ENCODE data around the gene HACD4.
A peak's percentile ranks its signal among the peaks of the same experiment; 100 is the strongest.

HACD4 gene, protein sequence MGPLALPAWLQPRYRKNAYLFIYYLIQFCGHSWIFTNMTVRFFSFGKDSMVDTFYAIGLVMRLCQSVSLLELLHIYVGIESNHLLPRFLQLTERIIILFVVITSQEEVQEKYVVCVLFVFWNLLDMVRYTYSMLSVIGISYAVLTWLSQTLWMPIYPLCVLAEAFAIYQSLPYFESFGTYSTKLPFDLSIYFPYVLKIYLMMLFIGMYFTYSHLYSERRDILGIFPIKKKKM

DNA sequence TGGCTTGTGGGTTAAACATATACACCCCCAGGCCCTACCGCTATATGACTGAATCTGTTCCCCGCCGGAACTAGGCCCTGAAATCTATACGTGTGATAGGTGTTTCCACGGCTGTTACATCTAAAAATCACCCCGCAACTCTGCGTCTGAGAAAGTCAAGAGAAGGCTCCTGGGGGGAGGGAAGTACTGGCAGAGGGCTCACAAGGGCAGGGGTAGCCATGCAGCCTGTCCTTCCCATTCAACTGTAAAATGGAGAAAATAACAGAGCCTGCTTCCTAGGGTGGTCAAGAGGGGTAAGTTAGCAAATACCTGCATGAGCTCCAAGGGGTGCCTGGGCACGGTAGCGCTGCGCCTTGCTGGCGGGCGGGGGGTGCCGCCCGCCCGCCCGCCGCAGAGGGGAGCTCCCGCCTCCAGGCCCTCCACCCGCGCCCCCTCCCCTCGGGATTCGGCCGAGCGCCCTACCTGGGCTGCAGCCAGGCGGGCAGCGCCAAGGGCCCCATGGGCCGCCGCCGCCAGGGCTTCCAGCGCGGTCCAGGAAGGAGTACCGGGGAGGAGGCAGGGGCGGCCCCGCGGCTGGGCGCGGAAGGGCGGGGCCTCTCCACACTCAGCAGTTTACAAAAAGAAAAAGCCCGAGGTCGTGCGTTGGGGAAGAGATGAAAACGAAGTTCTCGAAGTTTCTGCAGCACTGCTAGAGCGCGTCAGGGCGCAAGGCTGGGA, at the start of gene HACD4:
HACD4 (minus strand) TSS at position 550 of the 717 bp plus-strand sequence; CDS start at position 500, 50 bp downstream.
- peak in 40 of 51 donors; percentile 3 to 67 (median 40) for DNase-seq

DNA sequence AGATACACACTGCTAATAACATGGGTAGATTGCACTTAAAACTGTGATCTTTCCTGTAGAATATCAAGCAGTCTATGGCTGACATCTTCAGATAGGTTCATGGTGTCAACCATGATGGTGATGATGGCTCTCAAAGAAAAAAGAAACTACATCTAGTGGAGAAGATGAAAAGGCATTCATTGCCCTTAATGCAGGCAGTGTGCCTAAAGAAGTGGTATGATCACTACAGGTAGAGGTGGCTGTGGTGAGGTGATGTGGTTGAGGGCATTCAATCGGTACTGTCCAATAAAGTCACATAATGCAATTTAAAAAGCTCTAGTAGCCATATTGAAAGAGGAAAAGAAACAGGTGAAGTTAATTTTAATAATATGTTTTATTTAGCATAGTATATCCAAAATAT, 49.4 kb upstream of the HACD4 start:
- DNase-seq, result no peak

DNA sequence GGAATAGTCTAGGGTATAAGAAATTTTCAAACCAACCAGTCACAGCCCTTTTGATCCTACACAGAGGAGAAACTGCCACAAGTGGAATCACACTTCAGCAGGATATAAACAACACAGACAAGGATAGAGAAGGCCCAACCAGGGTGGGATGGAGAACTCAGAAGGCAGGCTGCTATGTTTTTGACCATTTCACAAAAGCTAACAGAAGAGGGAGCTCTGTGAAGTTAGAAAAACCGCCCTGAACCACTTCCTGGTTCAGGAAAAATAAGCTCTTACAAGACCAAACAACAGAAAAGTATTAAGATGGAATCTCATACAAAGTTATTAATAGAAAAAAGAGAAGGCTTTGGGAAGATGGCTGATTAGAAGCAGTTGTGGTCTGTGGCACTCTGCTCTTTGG, 47.3 kb upstream of the HACD4 start:
- DNase-seq, result no peak

DNA sequence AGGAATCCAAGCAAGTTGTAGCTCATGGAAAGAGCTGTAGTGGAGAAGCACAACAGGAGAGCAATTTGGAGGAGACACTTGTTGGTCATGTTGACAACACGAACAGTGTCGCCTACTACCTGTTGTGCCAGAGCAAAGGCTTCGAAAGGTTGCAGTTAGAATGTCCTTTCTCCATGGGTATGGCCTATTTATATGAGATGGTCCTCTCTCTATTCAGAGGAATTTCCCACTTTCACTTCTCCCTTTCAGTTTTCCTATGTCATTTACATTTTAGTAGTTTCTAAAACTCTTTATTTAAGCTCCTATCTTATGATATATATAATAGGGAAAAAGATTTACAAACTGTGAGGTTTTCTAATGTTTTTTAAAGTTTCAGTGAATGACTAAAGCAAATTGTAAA, 46.3 kb upstream of the HACD4 start, which contains the start of gene IFNB1:
IFNB1 (minus strand) TSS at position 162 of the 400 bp plus-strand sequence; CDS start at position 89, 73 bp downstream.
- DNase-seq, result no peak

DNA sequence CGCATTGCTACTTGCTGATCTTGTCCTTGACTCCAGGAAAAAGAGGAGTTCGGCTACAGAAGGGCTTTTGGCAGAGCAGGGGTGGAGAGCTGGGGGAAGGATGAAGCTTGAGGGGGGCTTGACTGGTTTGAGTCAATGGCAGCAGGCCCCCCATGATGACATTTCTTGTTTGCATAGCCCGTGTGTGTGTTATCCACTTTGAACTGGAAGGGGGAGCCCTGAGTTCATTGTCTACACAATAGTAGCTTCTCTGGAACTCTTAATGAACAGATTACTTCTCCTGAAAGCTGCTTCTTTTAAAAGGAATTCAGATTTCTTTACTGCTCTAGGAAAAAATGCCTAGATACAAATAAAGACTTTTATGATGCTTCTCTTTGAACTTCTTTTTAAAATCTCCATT, 44.0 kb upstream of the HACD4 start:
- no peak for DNase-seq

DNA sequence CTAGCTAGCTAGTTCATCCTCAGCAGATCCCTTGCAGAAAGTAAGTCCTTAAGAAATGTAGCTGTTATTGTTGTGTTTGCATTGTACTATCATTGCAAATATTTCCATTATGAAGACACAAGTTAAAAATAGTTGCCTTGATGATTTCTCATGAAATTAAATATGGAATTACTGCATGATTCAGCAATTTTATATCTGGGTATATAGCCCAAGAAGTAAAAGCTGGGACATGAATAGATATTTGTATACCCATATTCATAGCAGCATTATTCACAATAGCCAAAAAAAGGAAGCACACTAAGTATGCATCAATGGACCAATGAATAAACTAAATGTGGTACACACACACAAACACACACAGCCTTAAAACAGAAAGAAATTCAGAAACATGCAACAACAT, 39.5 kb upstream of the HACD4 start:
- no peak for DNase-seq

DNA sequence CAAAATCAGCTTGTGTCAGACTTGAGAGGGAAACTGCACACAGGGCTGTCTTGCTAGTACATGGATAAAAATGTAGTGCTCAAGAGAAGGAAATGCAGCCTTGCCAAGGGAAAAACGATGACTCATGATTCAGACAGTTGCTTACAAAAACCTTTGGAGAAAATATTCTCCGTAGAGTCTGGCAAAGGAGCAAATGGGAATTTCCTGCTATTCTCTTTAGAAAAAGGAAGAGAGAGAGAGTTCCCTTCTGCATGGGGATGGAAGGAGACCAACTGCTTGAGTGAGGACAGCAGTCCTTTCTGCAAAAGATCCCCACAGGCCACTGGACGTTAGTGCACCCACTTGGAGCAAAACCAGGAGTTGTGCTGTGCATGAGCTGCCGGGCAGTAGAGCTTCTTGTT, 38.7 kb upstream of the HACD4 start:
- DNase-seq, result peak in 15 of 51 donors; percentile 0 to 49 (median 14)

DNA sequence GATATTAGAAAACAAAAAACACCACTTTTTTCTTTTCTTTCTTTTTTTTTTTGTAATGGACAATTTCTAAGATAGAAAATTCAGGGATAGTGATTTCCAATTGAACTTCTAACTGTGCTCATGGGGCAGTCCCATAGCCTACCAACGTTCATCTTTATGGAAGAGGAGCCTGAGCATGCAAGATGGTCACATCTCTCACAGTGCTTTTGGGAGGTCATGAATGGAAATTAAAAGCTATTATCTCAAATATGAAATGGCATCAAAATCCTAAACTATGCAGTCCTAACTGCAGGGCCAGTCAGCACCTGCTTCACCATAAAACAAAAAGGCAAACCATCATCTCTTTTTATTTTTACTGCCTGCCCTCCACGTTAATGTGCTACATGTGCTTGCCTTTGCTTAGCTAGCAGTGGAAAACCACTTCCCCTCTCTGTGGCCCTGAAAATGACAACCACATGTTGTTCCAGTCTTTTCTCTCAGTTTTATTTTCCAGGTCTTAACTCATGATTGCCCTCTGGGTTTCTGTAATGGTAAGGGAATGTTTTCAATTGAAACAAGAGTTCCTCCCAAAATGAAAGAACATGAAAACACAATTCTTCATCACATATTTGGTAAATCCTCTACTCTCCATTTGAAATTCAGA, 29.6 kb upstream of the HACD4 start:
- no peak for DNase-seq

DNA sequence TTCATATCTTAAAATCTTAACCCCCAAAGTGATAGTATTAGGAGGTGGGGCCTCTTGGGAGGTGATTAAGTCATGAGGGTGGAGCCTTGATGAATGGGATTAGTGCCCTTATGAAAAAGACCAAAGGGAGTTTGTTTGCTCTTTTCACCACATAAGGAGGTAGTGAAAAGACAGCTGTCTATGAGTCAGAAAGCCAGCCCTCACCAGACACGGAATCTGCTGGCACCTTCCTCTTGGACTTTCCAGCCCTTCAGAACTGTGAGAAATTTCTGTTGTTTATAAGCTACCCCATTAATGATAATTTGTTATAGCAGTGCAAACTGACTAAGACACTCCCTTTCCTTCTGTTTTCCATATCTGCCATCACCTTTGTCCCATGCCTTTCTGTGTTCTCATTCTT, 25.5 kb upstream of the HACD4 start:
- DNase-seq, result no peak

DNA sequence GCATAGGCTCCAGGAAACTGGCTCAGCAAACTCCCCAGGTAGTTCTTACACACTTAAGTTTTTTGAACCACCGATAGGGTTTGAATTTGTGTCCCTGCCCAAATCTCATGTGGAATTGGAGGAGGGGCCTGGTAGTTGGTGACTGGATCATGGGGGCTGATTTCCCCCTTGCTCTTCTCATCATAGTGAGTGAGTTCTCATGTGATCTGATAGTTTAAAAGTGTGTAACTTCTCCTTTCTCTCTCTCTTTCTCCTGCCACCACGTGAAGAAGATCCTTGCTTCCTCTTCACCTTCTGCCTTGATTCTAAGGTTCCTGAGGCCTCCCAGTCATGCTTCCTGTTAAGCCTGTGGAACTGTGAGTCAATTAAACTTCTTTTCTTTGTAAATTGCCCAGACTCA, 22.4 kb upstream of the HACD4 start:
- DNase-seq, result no peak

DNA sequence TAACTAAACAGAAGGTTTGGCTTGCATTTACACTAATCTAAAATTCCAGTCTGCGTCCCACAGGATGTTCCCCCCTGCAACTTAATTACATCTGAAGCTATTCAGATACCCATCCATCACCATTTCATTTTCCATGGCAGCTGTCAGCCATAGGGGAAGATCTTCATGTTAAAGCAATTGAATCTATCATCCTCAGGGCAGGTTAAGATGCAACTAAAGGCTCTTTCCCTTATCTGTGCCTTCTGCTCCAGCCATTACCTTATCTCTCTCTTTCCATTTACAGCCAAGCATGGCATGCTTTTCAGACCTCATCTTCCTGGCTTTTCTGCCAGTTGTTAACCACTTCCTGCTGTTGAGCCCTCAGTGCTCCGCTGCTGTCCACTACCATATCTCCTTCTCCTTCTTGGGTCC, 15.8 kb upstream of the HACD4 start:
- no peak for DNase-seq

DNA sequence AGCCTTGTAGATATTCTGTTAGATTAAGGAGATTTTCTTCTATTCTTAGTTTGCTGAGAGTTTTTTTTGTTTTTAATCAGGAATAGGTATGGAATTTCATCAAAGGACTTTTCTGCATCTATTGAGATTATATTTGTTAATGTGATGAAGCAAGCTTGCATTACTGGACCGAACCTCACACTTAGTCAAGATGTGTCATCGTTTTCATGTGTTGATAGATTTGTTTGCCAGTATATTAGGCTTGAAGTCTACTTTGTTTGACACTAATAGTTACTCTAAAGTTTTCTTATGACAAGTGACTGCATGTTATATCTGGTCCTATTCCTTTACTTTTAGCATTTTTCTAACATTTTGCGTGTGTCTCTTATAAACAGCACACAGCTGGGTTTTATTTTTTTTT, 12.4 kb upstream of the HACD4 start:
- DNase-seq, result no peak

DNA sequence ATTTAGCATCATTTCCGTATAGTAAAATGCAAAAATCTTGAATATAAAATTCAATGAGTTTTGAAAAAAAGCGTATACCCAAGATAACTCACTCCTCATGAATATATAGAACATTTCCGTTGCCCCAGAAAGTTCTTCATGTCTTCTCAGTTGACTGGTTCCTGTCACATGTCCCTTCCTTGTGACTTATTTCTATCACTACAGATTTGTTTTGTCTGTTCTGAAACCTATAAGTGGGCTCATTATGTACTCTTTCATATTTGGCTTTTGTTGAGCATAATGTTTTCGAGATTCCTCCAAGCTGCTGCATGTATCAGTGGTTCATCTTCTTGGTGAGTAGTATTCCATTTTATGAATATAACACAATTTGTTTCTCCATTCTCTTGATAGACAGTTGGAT, 11.0 kb upstream of the HACD4 start:
- no peak for DNase-seq

DNA sequence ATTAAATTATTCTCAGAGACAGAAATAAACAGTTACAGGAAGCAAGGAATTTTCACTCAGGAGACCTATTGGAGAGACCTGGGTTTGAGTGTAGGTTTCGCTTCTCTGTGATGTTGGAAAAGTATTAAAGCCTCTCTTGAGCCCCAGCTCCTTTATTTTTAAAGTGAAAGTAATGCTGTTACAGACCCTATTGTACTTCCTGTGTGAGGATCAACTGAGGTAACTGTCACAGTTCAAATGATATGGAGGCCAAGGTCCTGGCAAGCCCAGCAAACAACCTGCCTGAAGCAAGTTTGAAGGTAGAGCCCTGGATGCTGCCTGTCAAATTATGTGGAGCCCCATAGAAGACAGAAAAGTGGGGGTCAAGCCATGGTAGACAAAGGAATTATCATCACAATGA, 7.9 kb upstream of the HACD4 start:
- no peak for DNase-seq

DNA sequence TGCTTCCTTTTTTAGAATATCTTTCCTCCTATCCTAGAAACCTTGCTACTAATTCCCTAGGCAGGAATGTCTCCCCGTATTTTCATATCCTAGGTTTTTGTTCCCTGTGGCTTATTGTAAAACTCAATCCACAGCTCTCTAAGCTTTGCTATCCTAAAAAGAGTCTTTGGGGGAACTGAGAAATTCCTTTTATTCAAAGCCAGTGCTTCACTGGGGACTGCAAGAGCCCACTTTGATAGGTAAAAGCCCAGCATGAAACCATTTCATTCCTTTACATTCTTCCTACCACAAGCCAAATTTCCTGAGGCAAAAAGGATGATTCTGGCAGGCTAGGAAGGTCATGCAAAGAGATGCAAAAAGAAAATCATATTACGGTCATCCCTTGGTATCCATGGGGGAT, 5.8 kb upstream of the HACD4 start:
- no peak for DNase-seq

DNA sequence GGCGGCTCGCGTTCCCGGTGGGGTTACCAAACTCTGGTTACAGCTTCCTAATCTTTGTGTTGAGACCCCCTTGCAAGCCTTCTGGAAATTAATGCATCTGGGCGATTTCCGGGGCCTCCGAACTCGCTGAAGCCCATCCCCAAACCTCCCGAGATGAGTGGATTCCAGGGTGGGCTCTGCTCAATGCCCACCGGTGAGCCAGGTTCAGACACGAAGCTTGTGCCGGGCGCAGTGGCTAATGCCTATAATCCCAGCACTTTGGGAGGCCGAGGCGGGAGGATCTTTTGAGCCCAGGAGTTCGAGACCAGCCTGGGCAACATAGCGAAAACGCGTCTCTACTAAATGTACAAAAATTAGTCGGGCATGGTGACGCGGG, 356 bp upstream of the HACD4 start:
- DNase-seq, result peak in 1 of 51 donors; percentile 5

DNA sequence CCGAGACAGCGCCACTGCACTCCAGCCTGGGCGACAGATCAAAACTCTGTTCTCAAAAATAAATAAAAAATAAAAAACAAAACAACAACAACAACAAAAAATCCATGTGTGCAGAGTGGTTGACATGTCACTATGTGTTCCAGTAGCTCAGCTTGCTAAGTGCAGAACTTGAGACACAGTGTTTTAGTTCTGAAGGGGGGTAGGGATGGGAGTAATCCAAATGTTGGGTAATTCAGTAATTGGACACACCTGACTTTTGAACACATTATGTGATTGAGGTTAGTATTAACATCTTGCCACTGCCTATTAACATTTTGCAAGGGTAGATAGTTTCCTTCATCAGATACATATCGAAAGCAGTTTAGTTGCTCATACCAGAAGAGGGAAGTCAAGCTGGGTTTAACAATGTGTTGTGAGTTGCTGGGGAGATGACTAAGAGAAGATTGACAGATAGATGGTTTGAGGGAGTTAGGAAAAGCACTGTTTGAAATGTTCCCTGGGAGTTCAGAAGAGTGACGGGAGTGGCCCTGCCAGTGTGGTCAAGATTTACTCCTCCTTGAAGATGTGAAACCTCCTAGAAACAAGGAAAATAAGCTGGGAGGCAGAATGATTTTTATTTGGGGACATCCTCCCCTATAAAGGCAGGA, 928 bp downstream of the HACD4 start:
- DNase-seq, result peak in 3 of 51 donors; percentile 1 to 61 (median 7)

DNA sequence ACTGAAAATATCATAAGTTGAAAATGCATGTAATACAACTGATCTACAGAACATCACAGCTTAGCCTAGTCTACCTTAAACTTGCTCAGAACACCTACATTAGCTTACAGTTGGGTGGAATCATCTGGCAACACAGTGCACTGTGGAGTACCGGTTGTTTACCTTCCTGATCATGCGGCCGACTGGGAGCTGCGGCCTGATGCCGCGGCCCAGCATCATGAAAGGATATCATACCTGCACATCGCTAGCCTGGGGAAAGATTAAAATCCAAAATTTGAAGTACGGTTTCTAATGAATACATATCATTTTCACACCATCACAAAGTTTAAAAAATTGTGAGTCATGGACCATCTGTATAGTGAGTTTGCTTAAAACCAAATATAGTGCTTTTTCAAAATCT, 1.8 kb downstream of the HACD4 start:
- DNase-seq, result no peak

DNA sequence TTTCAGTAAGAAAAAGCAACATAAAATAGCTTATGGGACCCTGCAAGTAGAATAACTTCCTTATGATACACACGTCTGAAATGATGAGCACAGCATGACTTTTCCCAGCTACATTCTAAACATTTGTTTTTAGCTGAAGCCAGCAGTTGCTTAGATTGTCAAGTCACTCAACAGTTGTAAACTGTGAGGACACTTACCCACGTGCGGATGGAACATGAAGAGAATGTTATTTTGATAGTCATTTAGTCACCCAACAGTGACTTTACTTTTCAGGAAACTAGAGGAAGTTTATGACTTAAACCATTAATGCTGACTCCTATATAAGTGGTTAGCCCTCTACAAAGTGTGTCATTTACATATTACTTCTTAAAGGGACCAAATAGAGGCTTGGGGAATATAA, 3.0 kb downstream of the HACD4 start:
- no peak for DNase-seq

DNA sequence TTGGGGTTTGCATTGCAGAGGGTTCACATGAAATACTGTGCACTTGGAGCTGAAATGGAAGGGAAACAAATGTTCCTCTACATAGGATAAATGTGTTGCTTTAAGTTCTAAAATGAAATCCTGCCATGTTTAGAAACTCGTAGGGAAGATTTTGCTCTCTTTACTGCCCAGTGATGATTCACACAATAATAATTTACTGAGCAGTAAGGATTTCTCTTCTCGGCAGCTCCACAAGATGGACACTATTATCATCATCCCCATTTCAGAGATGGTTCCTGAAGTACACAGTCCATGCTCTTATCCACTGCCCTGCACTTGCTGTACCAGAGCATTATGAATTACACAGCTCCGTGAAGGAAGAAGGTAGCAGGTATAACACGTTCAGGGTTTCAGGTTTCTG, 4.1 kb downstream of the HACD4 start:
- no peak for DNase-seq

DNA sequence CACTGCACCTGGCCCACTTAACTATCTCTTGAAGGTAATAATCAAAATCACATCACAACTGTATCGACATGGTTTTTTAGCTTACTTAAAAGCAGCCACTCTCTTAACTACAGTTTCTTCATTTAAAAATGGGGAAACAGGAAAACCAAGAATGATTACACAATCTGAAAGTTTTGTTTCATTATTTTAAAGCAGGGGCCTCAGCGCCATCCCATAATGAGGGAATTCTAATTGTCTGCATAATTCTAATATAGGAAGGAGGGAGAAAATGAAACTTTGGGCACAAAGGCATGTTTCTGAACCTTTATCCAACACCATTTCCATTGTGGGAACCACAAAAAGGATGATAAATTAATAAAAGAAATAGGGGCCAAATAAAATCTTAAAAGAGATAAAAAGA, 7.6 kb downstream of the HACD4 start:
- no peak for DNase-seq

DNA sequence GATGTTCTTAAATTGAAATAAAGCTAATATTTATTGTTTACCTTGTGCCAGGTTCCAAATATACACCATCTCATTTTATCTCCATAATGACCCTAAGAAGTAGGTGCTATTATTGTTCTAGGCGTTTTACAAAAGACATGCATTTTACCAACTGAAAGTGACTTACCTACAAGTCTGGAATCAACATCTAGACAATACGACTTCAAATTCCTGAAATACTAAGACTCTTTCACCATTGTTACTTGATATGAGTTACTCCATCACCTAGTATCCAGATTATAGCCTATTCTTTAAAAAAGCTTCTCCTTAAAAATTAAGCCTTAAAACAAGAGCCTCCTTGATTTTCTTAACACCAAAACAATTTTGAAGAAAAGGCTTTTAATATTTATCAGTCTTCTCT, 13.3 kb downstream of the HACD4 start:
- DNase-seq, result no peak
